Smooth muscle cell (in vitro differentiated cells): ENCODE results near the gene DENND1A. TPM values are rescaled to one million over a fixed set of nuclear protein-coding genes. Genes with fewer than 3 reads are reported as not detected.

Experiments
- DNase-seq: peaks from one replicate; lab custom pipeline; 2025; ENCODE audit not compliant: unreplicated experiment; lab: John Stamatoyannopoulos, UW
- H2AFZ ChIP-seq: fragments of 200-600 bp; sonication (generic); 2 replicates; pipeline ENCODE4 v1.6.0; 2016; ENCODE audit warnings: antibody characterized with exemption, low read depth, mild to moderate bottlenecking
- H3F3A ChIP-seq: fragments of 200-600 bp; sonication (generic); 2 replicates; pipeline ENCODE4 v1.6.0; 2017; ENCODE audit warnings: antibody characterized with exemption, low read depth
- H3K27ac ChIP-seq: fragments of 200-600 bp; sonication (generic); 2 replicates; pipeline ENCODE4 v1.5.1; 2016; ENCODE audit warnings: low read depth, mild to moderate bottlenecking
- H3K27me3 ChIP-seq: fragments of 200-600 bp; sonication (generic); 2 replicates; pipeline ENCODE4 v1.6.1; 2016; ENCODE audit warnings: low read depth, mild to moderate bottlenecking
- H3K36me3 ChIP-seq: fragments of 200-600 bp; sonication (generic); 2 replicates; pipeline ENCODE4 v1.5.1; 2016; ENCODE audit warnings: low read depth
- H3K4me1 ChIP-seq: fragments of 200-600 bp; sonication (generic); 2 replicates; pipeline ENCODE4 v1.5.1; 2016; ENCODE audit warnings: low read depth
- H3K4me2 ChIP-seq: fragments of 200-600 bp; sonication (generic); 2 replicates; pipeline ENCODE4 v1.6.0; 2016; ENCODE audit warnings: mild to moderate bottlenecking
- H3K4me3 ChIP-seq: fragments of 200-600 bp; sonication (generic); 2 replicates; pipeline ENCODE4 v1.5.1; 2016; ENCODE audit warnings: mild to moderate bottlenecking
- H3K79me2 ChIP-seq: fragments of 200-600 bp; sonication (generic); 2 replicates; pipeline ENCODE4 v1.6.0; 2016; ENCODE audit warnings: low read depth, mild to moderate bottlenecking
- H3K9ac ChIP-seq: fragments of 200-600 bp; sonication (generic); 2 replicates; pipeline ENCODE4 v1.6.0; 2016; ENCODE audit warnings: low read depth
- H3K9me3 ChIP-seq: fragments of 200-600 bp; sonication (generic); replicated peaks from 2 replicates; pipeline ENCODE4 v1.5.1; 2016; ENCODE audit warnings: low read depth
- H4K20me1 ChIP-seq: fragments of 200-600 bp; sonication (generic); 2 replicates; pipeline ENCODE4 v1.6.0; 2016; ENCODE audit warnings: low read depth
- CTCF ChIP-seq: fragments of 200-600 bp; sonication (generic); IDR thresholded peaks from 2 replicates; pipeline ENCODE4 v1.5.1; 2017; ENCODE audit warnings: borderline replicate concordance, mild to moderate bottlenecking, antibody characterized with exemption; ENCODE audit not compliant: insufficient read depth, poor library complexity, severe bottlenecking
- WGBS: methylation state at CpG from one replicate; pipeline ENCODE4 v1.1.7; 2016; ENCODE audit warnings: low lambda C conversion rate; 5-methylcytosine and 5-hydroxymethylcytosine counted together
- polyA plus RNA-seq: library from polyadenylated mRNA; unstranded; fragments of >200 nt; fragmentation: Nextera tagmentation; extraction: Ambion mirVana; gene quantifications from 2 replicates; pipeline ENCODE4 v1.2.1, GENCODE V29; 2016
- total RNA-seq: library from RNA; depleted of rRNA; stranded (reverse); fragments of >200 nt; gene quantifications from 2 replicates; pipeline ENCODE4 v1.2.3, GENCODE V29; 2014

DENND1A gene
- total and polyA plus RNA-seq, 2 experiments from 2014 or later: 8.1 to 20.2 TPM

GRCh38 chr9:123362856-123363255 is 567.1 kb downstream of the DENND1A start:
- no peak overlapping the region for H2AFZ ChIP-seq
- no peaks in the 10 kb centered on the region for H4K20me1 ChIP-seq
- peaks cover 20% of the 10 kb centered on the region for H3F3A ChIP-seq
- no peaks in the 10 kb centered on the region for H3K27me3 ChIP-seq
- H3K27ac ChIP-seq: no peak overlapping the region
- no peak for DNase-seq
- no peak overlapping the region for H3K9ac ChIP-seq
- no peak overlapping the region for H3K4me2 ChIP-seq
- peaks cover 49% of the 10 kb centered on the region for H3K4me1 ChIP-seq
- H3K4me3 ChIP-seq: no peak overlapping the region
- H3K36me3 ChIP-seq: no peaks in the 10 kb centered on the region
- no peaks in the 10 kb centered on the region for H3K9me3 ChIP-seq
- peaks cover 4% of the 10 kb centered on the region for H3K79me2 ChIP-seq
- 99% methylated on average over 18 of the region's 23 CpGs for WGBS
- no peak for TF ChIP-seq CTCF

GRCh38 chr9:123361731-123362510 is 568.0 kb downstream of the DENND1A start:
- no peak for TF ChIP-seq CTCF
- H3K4me1 ChIP-seq: peaks cover 56% of the 10 kb centered on the region

GRCh38 chr9:123361086-123361730 is 568.7 kb downstream of the DENND1A start:
- Histone ChIP-seq H3K79me2 (peaks cover 20% of the 10 kb centered on the region), H4K20me1 (no peaks in the 10 kb centered on the region), H3K27me3 (no peaks in the 10 kb centered on the region), H3K4me3 (no peak overlapping the region), H3K36me3 (no peaks in the 10 kb centered on the region), H3K9ac (no peak overlapping the region), H3K27ac (peak overlapping the region; percentile 75), H3K9me3 (no peaks in the 10 kb centered on the region), H3F3A (peaks cover 20% of the 10 kb centered on the region), H2AFZ (no peak overlapping the region), H3K4me1 (peaks cover 61% of the 10 kb centered on the region), H3K4me2 (peak overlapping the region; percentile 76)
- DNase-seq: no peak
- no peak for TF ChIP-seq CTCF
- 12% methylated on average over 8 of the region's 10 CpGs for WGBS

More at GRCh38 chr9:123361731-123362510, 568.0 kb downstream of the DENND1A start:
- Histone ChIP-seq H3F3A (peaks cover 20% of the 10 kb centered on the region), H3K27me3 (no peaks in the 10 kb centered on the region), H3K9me3 (no peaks in the 10 kb centered on the region), H2AFZ (no peak overlapping the region), H3K9ac (no peak overlapping the region), H3K4me2 (peak overlapping the region; percentile 76), H3K4me3 (no peak overlapping the region), H3K79me2 (peaks cover 13% of the 10 kb centered on the region), H3K27ac (no peak overlapping the region), H3K36me3 (no peaks in the 10 kb centered on the region), H4K20me1 (no peaks in the 10 kb centered on the region)
- DNase-seq: no peak
- WGBS: 62% methylated on average over 11 of the region's 11 CpGs
